Lung microvascular endothelial cell (primary cell): ENCODE results near the gene ISL2. TPM values are rescaled to one million over a fixed set of nuclear protein-coding genes. Genes with fewer than 3 reads are reported as not detected.
A peak's percentile ranks its signal among the peaks of the same experiment; 100 is the strongest.

Source experiments
- DNase-seq, 2 donors: peaks; one replicate each; pipeline versions ENCODE4 v3.0.0 to v3.0.0-alpha.2; 2010; ENCODE audit warnings: low read depth in 2 of 2
- total RNA-seq: library from RNA; depleted of rRNA; stranded (reverse); fragments of >200 nt; gene quantifications from 2 replicates; pipeline ENCODE4 v1.2.1, GENCODE V29; 2014

The ISL2 gene
- total RNA-seq, 1 donor from 2014 or later = 0.40 TPM

GRCh38 chr15:76327191-76328105 is 9.1 kb upstream of the ISL2 start:
- no peak for DNase-seq

- DNase-seq = no peak
These were observed 8.4 kb upstream of the ISL2 start for GRCh38 chr15:76328106-76328696.

- DNase-seq = no peak
These were observed 7.6 kb upstream of the ISL2 start for GRCh38 chr15:76328958-76329357.

GRCh38 chr15:76330080-76330680 is 6.4 kb upstream of the ISL2 start:
- peak; percentile 52 to 66 for DNase-seq

- no peak for DNase-seq
These were observed 3.8 kb upstream of the ISL2 start for GRCh38 chr15:76332796-76333195.

GRCh38 chr15:76333309-76333708 is 3.3 kb upstream of the ISL2 start:
- DNase-seq = no peak

- DNase-seq = no peak
These were observed 2.7 kb upstream of the ISL2 start for GRCh38 chr15:76333720-76334437.

GRCh38 chr15:76334438-76335306 is 1.9 kb upstream of the ISL2 start:
- DNase-seq = no peak

GRCh38 chr15:76335307-76336253 is 993 bp upstream of the ISL2 start:
- DNase-seq = no peak

GRCh38 chr15:76337059-76337695 is 604 bp downstream of the ISL2 start:
- peak in 1 of 2 donors; percentile 26 for DNase-seq

- peak in 1 of 2 donors; percentile 35 for DNase-seq
These were observed 1.3 kb downstream of the ISL2 start for GRCh38 chr15:76337696-76338485.

GRCh38 chr15:76338486-76339304 is 2.1 kb downstream of the ISL2 start:
- DNase-seq = no peak

GRCh38 chr15:76339305-76340197 is 3.0 kb downstream of the ISL2 start:
- DNase-seq = peak; percentile 29 to 37

- DNase-seq = peak; percentile 35 to 50
These were observed 3.7 kb downstream of the ISL2 start for GRCh38 chr15:76340198-76340802.

- DNase-seq = no peak
These were observed 4.3 kb downstream of the ISL2 start for GRCh38 chr15:76340803-76341365.
